Activated CD4-positive, alpha-beta T cell treated with anti-CD3 and anti-CD28 coated beads, Interleukin-2, amount 50 U/mL, for 48 hours (primary cell): Measurements from ENCODE around the gene CASP9.

ENCODE experiments used
- DNase-seq, 2 experiments: peaks; one replicate each; pipeline ENCODE4 v3.0.0-alpha.2; 2020

The CASP9 gene

GRCh38 chr1:15444468-15445389, 79.3 kb downstream of the CASP9 start:
- no peak for DNase-seq

GRCh38 chr1:15443281-15443680, 80.7 kb downstream of the CASP9 start:
- no peak for DNase-seq

- no peak for DNase-seq
These were observed 81.3 kb downstream of the CASP9 start for GRCh38 chr1:15442759-15443158.

GRCh38 chr1:15442119-15442518, 81.9 kb downstream of the CASP9 start:
- DNase-seq = no peak
